Measurements from ENCODE around the gene AGO1.

DNA sequence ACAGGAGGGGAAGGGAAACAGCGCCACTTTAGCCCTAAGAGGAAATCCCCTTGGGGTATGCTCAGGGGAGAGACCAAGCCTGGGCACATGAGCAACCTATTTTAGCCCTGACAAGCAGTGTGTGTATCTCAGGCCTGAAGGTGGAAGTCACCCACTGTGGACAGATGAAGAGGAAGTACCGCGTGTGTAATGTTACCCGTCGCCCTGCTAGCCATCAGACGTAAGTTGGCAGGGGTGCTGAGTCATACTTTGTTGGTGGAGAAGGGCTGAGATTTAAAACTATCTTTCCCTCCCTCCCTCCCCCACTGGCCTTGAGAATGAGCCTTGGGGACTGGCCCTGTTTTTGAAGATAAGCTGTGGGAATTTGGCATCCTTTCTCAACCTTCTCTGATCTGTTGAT, 11.2 kb downstream of the AGO1 start:
- TF ChIP-seq EP300 (IDR thresholded peaks at IDR 0.05) (no peak), POLR2A (IDR thresholded peaks at IDR 0.05; ENCODE audit: low read length) (no peak)
- TF ChIP-seq, protein P1, sequence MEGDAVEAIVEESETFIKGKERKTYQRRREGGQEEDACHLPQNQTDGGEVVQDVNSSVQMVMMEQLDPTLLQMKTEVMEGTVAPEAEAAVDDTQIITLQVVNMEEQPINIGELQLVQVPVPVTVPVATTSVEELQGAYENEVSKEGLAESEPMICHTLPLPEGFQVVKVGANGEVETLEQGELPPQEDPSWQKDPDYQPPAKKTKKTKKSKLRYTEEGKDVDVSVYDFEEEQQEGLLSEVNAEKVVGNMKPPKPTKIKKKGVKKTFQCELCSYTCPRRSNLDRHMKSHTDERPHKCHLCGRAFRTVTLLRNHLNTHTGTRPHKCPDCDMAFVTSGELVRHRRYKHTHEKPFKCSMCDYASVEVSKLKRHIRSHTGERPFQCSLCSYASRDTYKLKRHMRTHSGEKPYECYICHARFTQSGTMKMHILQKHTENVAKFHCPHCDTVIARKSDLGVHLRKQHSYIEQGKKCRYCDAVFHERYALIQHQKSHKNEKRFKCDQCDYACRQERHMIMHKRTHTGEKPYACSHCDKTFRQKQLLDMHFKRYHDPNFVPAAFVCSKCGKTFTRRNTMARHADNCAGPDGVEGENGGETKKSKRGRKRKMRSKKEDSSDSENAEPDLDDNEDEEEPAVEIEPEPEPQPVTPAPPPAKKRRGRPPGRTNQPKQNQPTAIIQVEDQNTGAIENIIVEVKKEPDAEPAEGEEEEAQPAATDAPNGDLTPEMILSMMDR (IDR thresholded peaks at IDR 0.05), result no peak
- TF ChIP-seq, protein P2, sequence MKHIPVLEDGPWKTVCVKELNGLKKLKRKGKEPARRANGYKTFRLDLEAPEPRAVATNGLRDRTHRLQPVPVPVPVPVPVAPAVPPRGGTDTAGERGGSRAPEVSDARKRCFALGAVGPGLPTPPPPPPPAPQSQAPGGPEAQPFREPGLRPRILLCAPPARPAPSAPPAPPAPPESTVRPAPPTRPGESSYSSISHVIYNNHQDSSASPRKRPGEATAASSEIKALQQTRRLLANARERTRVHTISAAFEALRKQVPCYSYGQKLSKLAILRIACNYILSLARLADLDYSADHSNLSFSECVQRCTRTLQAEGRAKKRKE (CRISPR knock-in tag; IDR thresholded peaks at IDR 0.05; ENCODE audit: low read depth), result no peak

Data from A549 (cell line).